Gastroesophageal sphincter (tissue), 4 donors: ENCODE measurements around the gene ADAMTS2. TPM values are rescaled to one million over a fixed set of nuclear protein-coding genes. Genes with fewer than 3 reads are reported as not detected.

Experiments
- ATAC-seq: fragments of 150-250 bp; one replicate; pipeline ENCODE4 v1.9.1; 2016; ENCODE audit warnings: mild to moderate bottlenecking, moderate library complexity
- H3K27ac ChIP-seq, 4 donors: fragments of 200-600 bp; sonication (generic) in 3 of 4; 1 replicate in 3 of 4; 2 replicates in 1 of 4; pipeline ENCODE4 v1.5.1; 2016 to 2019
- H3K27me3 ChIP-seq: fragments of 200-600 bp; sonication (generic); one replicate; pipeline ENCODE4 v1.5.1; 2019
- H3K36me3 ChIP-seq, 2 donors: fragments of 200-600 bp; sonication (generic); one replicate each; pipeline ENCODE4 v1.5.1; 2019; ENCODE audit warnings: control low read depth in 1 of 2
- H3K4me1 ChIP-seq, 3 donors: fragments of 200-600 bp; sonication (generic); 1 replicate in 2 of 3; 2 replicates in 1 of 3; pipeline ENCODE4 v1.5.1; 2016 to 2019; ENCODE audit warnings: control low read depth in 2 of 3
- H3K4me3 ChIP-seq, 2 donors: fragments of 200-600 bp; sonication (generic); one replicate each; pipeline ENCODE4 v1.5.1; 2019; ENCODE audit warnings: mild to moderate bottlenecking in 1 of 2, moderate library complexity in 1 of 2
- H3K9me3 ChIP-seq, 3 donors: fragments of 200-600 bp; sonication (generic); one replicate each; pipeline ENCODE4 v1.5.1; 2017 to 2019; ENCODE audit warnings: control low read depth in 2 of 3
- EP300 ChIP-seq: sonication (generic); formaldehyde crosslinking; IDR thresholded peaks from one replicate; pipeline ENCODE4 v1.6.1; 2017; ENCODE audit warnings: antibody characterized with exemption, mild to moderate bottlenecking
- POLR2A ChIP-seq, 2 donors: fragments of 450-650 bp; IDR thresholded peaks; one replicate each; pipeline ENCODE4 v1.6.1; 2017; ENCODE audit warnings: antibody characterized with exemption in 2 of 2, mild to moderate bottlenecking in 2 of 2, moderate library complexity in 1 of 2
- POLR2AphosphoS5 ChIP-seq: sonication (generic); formaldehyde crosslinking; IDR thresholded peaks from one replicate; pipeline ENCODE4 v1.6.1; 2017; ENCODE audit warnings: antibody characterized with exemption
- WGBS, 2 donors: methylation state at CpG; one replicate each; pipeline ENCODE4 v1.1.5; 2018; ENCODE audit warnings: low coverage in 1 of 2; 5-methylcytosine and 5-hydroxymethylcytosine counted together
- total RNA-seq, 4 donors: library from RNA; depleted of rRNA; stranded (reverse); fragments of >200 nt; gene quantifications; one replicate each; pipeline ENCODE4 v1.1.0, GENCODE V29; 2016
- TF ChIP-seq, protein P1 (sequence below), 4 experiments: fragments of 200-600 bp in 2 of 4; fragments of 450-650 bp in 2 of 4; sonication (generic) in 1 of 4; IDR thresholded peaks; one replicate each; pipeline ENCODE4 v1.5.1; 2017 to 2019; ENCODE audit warnings: antibody characterized with exemption in 4 of 4, mild to moderate bottlenecking in 2 of 4, moderate library complexity in 2 of 4

Gene ADAMTS2
- total RNA-seq, 4 donors from 2014 or later = 14.8 to 24.8 (median 22.6) TPM

DNA sequence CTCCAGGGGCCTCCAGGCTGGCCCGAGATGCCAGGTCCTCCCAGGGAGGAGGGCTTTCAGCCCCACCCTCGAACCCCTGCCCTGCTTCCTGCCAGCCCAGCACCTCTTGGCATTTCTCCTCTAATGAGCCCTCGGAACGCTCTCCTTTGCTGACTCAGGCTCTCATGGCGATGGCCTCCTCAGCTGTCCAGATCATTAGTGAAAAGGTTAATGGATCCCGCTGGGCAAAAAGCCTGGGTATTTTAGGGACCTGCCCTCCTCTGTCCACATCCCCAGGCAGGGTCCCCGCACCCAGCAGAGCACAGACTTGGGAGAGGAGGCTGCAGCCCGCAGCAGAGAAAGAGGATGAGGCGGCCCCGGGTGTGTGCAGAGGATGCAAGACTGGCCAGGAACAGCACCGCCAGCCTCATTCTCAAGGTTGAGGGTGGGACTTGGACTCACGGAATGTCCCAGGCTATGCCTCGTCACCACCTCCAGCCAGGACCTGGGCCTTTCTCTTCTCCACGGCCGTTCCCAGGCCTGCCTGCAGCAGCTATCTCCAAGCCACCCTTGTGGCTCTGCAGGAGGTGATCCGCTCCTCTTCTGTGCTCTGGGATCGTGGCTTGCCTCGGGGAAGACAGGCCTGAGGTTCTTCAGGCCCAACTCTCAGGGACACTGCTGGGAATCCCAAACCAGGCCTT is 23.0 kb upstream of the ADAMTS2 start:
- peaks cover 25% of the 10 kb centered on the region for H3K27me3 ChIP-seq
- H3K4me1 ChIP-seq = no peaks in the 10 kb centered on the region
- no peak for ATAC-seq
- no peak for TF ChIP-seq POLR2AphosphoS5
- TF ChIP-seq, protein P1, sequence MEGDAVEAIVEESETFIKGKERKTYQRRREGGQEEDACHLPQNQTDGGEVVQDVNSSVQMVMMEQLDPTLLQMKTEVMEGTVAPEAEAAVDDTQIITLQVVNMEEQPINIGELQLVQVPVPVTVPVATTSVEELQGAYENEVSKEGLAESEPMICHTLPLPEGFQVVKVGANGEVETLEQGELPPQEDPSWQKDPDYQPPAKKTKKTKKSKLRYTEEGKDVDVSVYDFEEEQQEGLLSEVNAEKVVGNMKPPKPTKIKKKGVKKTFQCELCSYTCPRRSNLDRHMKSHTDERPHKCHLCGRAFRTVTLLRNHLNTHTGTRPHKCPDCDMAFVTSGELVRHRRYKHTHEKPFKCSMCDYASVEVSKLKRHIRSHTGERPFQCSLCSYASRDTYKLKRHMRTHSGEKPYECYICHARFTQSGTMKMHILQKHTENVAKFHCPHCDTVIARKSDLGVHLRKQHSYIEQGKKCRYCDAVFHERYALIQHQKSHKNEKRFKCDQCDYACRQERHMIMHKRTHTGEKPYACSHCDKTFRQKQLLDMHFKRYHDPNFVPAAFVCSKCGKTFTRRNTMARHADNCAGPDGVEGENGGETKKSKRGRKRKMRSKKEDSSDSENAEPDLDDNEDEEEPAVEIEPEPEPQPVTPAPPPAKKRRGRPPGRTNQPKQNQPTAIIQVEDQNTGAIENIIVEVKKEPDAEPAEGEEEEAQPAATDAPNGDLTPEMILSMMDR (IDR thresholded peaks at IDR 0.05) = no peak
- TF ChIP-seq EP300 = no peak
- no peak for TF ChIP-seq POLR2A (IDR thresholded peaks at IDR 0.05)
- no peak overlapping the region for H3K27ac ChIP-seq
- no CpG with 5 or more reads among the region's 18 CpGs for WGBS, 2 donors
- H3K36me3 ChIP-seq = no peaks in the 10 kb centered on the region
- no peaks in the 10 kb centered on the region for H3K9me3 ChIP-seq
- no peak overlapping the region for H3K4me3 ChIP-seq

GRCh38 chr5:179367491-179367890 is 22.2 kb upstream of the ADAMTS2 start:
- Histone ChIP-seq H3K27me3 (peaks cover 32% of the 10 kb centered on the region), H3K9me3 (no peaks in the 10 kb centered on the region), H3K27ac (no peak overlapping the region), H3K4me3 (no peak overlapping the region), H3K4me1 (no peaks in the 10 kb centered on the region), H3K36me3 (no peaks in the 10 kb centered on the region)
- TF ChIP-seq POLR2A (IDR thresholded peaks at IDR 0.05) = no peak
- TF ChIP-seq POLR2AphosphoS5 = no peak
- TF ChIP-seq, protein P1 (IDR thresholded peaks at IDR 0.05) = no peak
- TF ChIP-seq EP300 = no peak
- no peak for ATAC-seq
- WGBS, 2 donors = no CpG with 5 or more reads among the region's 12 CpGs

DNA sequence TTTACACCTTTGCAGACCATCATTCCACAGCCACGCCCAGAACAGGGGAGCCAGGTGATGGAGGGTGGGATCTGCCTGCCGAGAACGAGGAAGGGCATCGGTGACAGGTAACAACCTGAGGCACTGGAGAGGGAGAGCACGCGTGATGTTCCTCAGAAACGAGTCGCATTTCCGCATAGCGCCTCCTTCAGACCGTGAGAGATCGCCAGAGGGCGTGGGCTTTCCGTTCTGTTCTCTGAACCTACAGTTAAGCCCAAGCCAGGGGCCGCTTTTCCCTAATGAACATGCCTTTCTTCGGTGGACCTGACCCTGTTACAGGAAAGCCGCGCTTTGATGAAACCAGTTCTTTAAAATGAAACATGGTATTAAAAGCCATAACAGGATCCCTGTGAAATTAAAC is 17.1 kb upstream of the ADAMTS2 start:
- 88 to 90% methylated on average over 11 to 16 of the region's 18 CpGs for WGBS, 2 donors
- Histone ChIP-seq H3K27ac (no peak overlapping the region), H3K9me3 (peaks cover 0 to 12% (median 0%) of the 10 kb centered on the region in 3 donors), H3K4me3 (no peak overlapping the region), H3K36me3 (no peaks in the 10 kb centered on the region), H3K27me3 (peaks cover 33% of the 10 kb centered on the region), H3K4me1 (peaks cover 0 to 4% (median 0%) of the 10 kb centered on the region in 3 donors)
- no peak for ATAC-seq
- TF ChIP-seq EP300 (no peak), POLR2A (IDR thresholded peaks at IDR 0.05) (no peak), POLR2AphosphoS5 (no peak)
- TF ChIP-seq, protein P1 (IDR thresholded peaks at IDR 0.05) = no peak

DNA sequence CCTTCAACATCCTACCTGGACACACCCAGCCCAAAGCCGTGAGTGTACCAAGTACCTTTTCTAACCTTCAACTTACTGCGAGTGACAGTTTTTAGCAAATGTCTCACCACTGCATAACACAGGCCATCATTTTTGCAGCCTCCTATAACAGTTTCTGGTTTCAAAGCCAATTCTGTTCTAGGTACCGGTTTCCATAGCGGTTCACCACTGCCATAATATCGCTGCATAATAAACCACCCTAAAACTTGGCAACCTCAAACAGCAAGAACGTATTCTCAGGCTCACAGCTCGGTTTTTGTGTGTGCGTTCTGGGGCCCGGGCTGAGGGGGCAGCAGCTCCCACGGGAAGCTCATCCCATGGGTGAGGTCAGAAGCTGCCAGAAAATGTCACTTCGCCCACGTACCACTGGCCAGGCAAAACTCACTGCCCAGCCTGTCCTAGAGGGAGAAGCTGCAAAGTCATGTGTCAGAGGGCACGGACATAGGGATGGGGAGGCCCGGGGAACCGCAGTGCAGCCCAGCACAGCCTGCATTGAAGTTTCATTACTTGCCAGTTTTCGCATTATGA is 15.9 kb upstream of the ADAMTS2 start:
- Histone ChIP-seq H3K27ac (no peak overlapping the region), H3K4me1 (peaks cover 0 to 14% (median 4%) of the 10 kb centered on the region in 3 donors), H3K36me3 (no peaks in the 10 kb centered on the region), H3K27me3 (peaks cover 26% of the 10 kb centered on the region), H3K9me3 (peaks cover 0 to 12% (median 0%) of the 10 kb centered on the region in 3 donors), H3K4me3 (no peak overlapping the region)
- TF ChIP-seq, protein P1 (IDR thresholded peaks at IDR 0.05) = no peak
- no peak for TF ChIP-seq EP300
- no peak for ATAC-seq
- 54 to 78% methylated on average over 7 to 11 of the region's 16 CpGs for WGBS, 2 donors

- ATAC-seq = no peak
- H3K27ac ChIP-seq = peak overlapping the region in 2 of 4 donors; percentile 43 to 68
- 36 to 43% methylated on average over 4 to 5 of the region's 7 CpGs for WGBS, 2 donors
Observed at GRCh38 chr5:179357031-179357430, 11.8 kb upstream of the ADAMTS2 start.

More at GRCh38 chr5:179357031-179357430, 11.8 kb upstream of the ADAMTS2 start:
- Histone ChIP-seq H3K27me3 (peaks cover 8% of the 10 kb centered on the region), H3K36me3 (no peaks in the 10 kb centered on the region), H3K4me1 (peaks cover 0 to 21% (median 8%) of the 10 kb centered on the region in 3 donors), H3K4me3 (no peak overlapping the region), H3K9me3 (peaks cover 0 to 12% (median 0%) of the 10 kb centered on the region in 3 donors)
- TF ChIP-seq EP300 = no peak
- TF ChIP-seq, protein P1 (IDR thresholded peaks at IDR 0.05) = no peak
- no peak for TF ChIP-seq POLR2AphosphoS5
- no peak for TF ChIP-seq POLR2A (IDR thresholded peaks at IDR 0.05)
